ENCODE measurements around the gene C1orf105.

Gene C1orf105

DNA sequence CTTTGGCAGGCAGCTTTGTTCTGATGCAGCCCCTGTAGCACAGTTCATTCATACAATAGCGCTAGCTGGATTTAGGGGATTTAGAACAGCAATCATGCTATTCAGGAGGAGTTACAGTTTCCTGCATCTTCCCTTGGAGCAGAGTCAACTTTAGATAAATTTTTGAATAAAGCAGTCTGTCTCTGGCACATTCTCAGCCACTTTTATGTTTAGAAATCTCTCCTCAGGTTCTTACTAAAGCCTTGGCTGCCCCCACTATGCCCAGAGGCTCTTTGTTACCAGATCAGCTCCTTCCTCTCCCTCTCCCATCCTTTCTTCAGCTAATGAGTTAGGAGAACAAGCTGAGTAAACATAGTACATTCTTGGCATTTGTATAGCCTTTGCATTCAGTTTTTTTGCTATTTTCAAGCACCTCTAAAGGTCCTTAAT, 40.4 kb downstream of the C1orf105 start:
- ChIA-PET CTCF (interaction anchor here (0.6 to 1.4 kb wide), 4 partner anchors 11 to 85 kb away, joined by 3 to 8 read pairs (median 5); partner anchors contain the start of gene PIGC), POLR2A (interaction anchor here (0.6 kb wide), 1 partner anchor 940 kb away, joined by 3 read pairs; no protein-coding TSS in a partner anchor)

DNA sequence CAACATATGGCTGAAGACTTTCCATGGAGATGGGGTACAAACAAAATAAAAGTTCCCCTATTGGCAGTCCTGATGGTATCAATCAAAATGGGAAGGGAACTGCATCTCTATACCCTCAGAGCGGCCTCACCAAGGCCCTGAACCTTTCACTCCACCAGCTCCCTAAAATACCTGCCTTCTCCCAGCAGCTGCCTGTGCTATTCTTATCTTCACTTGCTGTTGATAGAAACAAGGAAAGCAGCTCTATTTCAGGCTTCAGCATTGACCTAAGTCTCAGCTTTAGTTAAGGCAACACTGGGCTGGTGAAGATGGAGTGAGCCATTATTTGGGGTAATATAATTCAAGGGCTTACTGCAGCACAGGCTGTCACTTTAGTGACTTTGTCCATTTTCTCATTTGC, 45.1 kb downstream of the C1orf105 start:
- POLR2A ChIA-PET = no interaction called here
- H3K4me1 ChIP-seq (ENCODE audit: control insufficient read depth, insufficient read depth, low read length) = no peaks in the 10 kb centered on the region
- no peaks in the 10 kb centered on the region for H3K36me3 ChIP-seq (ENCODE audit: control insufficient read depth in 2 of 2, insufficient read depth in 1 of 2, low read length in 2 of 2)
- no peak overlapping the region for H3K4me3 ChIP-seq (ENCODE audit: low read depth, low read length)
- H3K9me3 ChIP-seq (ENCODE audit: control insufficient read depth, insufficient read depth, low read depth, low read length) = no peaks in the 10 kb centered on the region
- CTCF ChIA-PET = interaction anchor here (1.4 to 1.8 kb wide), 2 partner anchors 15 to 17 kb away, joined by 3 to 8 read pairs; no protein-coding TSS in a partner anchor
- no peak overlapping the region for H3K27ac ChIP-seq (ENCODE audit: extremely low read depth, low read depth, low read length)
- TF ChIP-seq, protein P1, sequence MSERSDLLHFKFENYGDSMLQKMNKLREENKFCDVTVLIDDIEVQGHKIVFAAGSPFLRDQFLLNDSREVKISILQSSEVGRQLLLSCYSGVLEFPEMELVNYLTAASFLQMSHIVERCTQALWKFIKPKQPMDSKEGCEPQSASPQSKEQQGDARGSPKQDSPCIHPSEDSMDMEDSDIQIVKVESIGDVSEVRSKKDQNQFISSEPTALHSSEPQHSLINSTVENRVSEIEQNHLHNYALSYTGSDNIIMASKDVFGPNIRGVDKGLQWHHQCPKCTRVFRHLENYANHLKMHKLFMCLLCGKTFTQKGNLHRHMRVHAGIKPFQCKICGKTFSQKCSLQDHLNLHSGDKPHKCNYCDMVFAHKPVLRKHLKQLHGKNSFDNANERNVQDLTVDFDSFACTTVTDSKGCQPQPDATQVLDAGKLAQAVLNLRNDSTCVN (tag by site-specific recombination; optimal IDR thresholded peaks at IDR 0.05) = no peak
- no peak for TF ChIP-seq ZNF777 (tag by site-specific recombination; IDR thresholded peaks at IDR 0.05; ENCODE audit: borderline replicate concordance)
- no peak for TF ChIP-seq ZNF600 (tag by site-specific recombination; IDR thresholded peaks at IDR 0.05)
- TF ChIP-seq ZNF311 (tag by site-specific recombination; IDR thresholded peaks at IDR 0.05; ENCODE audit: borderline replicate concordance) = no peak
- TF ChIP-seq, protein P2, sequence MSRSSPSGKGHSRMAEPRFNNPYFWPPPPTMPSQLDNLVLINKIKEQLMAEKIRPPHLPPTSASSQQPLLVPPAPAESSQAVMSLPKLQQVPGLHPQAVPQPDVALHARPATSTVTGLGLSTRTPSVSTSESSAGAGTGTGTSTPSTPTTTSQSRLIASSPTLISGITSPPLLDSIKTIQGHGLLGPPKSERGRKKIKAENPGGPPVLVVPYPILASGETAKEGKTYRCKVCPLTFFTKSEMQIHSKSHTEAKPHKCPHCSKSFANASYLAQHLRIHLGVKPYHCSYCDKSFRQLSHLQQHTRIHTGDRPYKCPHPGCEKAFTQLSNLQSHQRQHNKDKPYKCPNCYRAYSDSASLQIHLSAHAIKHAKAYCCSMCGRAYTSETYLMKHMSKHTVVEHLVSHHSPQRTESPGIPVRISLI (tag by site-specific recombination; IDR thresholded peaks at IDR 0.05) = no peak
- TF ChIP-seq, protein P3, sequence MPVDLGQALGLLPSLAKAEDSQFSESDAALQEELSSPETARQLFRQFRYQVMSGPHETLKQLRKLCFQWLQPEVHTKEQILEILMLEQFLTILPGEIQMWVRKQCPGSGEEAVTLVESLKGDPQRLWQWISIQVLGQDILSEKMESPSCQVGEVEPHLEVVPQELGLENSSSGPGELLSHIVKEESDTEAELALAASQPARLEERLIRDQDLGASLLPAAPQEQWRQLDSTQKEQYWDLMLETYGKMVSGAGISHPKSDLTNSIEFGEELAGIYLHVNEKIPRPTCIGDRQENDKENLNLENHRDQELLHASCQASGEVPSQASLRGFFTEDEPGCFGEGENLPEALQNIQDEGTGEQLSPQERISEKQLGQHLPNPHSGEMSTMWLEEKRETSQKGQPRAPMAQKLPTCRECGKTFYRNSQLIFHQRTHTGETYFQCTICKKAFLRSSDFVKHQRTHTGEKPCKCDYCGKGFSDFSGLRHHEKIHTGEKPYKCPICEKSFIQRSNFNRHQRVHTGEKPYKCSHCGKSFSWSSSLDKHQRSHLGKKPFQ (tag by site-specific recombination; IDR thresholded peaks at IDR 0.05) = no peak
- TF ChIP-seq ZFHX2 (tag by site-specific recombination; conservative IDR thresholded peaks at IDR 0.05) = no peak
- TF ChIP-seq, protein P4, sequence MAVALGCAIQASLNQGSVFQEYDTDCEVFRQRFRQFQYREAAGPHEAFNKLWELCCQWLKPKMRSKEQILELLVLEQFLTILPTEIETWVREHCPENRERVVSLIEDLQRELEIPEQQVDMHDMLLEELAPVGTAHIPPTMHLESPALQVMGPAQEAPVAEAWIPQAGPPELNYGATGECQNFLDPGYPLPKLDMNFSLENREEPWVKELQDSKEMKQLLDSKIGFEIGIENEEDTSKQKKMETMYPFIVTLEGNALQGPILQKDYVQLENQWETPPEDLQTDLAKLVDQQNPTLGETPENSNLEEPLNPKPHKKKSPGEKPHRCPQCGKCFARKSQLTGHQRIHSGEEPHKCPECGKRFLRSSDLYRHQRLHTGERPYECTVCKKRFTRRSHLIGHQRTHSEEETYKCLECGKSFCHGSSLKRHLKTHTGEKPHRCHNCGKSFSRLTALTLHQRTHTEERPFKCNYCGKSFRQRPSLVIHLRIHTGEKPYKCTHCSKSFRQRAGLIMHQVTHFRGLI (tag by site-specific recombination; IDR thresholded peaks at IDR 0.05) = no peak
- TF ChIP-seq FEZF1 (tag by site-specific recombination; IDR thresholded peaks at IDR 0.05) = no peak
- no peak for TF ChIP-seq ZNF585B (tag by site-specific recombination; IDR thresholded peaks at IDR 0.05)
- no peak for TF ChIP-seq ZNF560 (tag by site-specific recombination; IDR thresholded peaks at IDR 0.05; ENCODE audit: borderline replicate concordance)
- TF ChIP-seq YY2 (tag by site-specific recombination; IDR thresholded peaks at IDR 0.05) = no peak
- no peak for TF ChIP-seq ZNF830 (tag by site-specific recombination; IDR thresholded peaks at IDR 0.05; ENCODE audit: low read depth)
- no peak for TF ChIP-seq TRIM28 (IDR thresholded peaks at IDR 0.05; ENCODE audit: borderline replicate concordance, low read length)

More for the DNA sequence above, 40.4 kb downstream of the C1orf105 start:
- Histone ChIP-seq H3K4me1 (ENCODE audit: control insufficient read depth, insufficient read depth, low read length) (no peaks in the 10 kb centered on the region), H3K9me3 (ENCODE audit: control insufficient read depth, insufficient read depth, low read depth, low read length) (no peaks in the 10 kb centered on the region), H3K36me3 (ENCODE audit: control insufficient read depth in 2 of 2, insufficient read depth in 1 of 2, low read length in 2 of 2) (no peaks in the 10 kb centered on the region), H3K4me3 (ENCODE audit: low read depth, low read length) (no peak overlapping the region), H3K27ac (ENCODE audit: extremely low read depth, low read depth, low read length) (no peak overlapping the region)
- TF ChIP-seq, protein P5, sequence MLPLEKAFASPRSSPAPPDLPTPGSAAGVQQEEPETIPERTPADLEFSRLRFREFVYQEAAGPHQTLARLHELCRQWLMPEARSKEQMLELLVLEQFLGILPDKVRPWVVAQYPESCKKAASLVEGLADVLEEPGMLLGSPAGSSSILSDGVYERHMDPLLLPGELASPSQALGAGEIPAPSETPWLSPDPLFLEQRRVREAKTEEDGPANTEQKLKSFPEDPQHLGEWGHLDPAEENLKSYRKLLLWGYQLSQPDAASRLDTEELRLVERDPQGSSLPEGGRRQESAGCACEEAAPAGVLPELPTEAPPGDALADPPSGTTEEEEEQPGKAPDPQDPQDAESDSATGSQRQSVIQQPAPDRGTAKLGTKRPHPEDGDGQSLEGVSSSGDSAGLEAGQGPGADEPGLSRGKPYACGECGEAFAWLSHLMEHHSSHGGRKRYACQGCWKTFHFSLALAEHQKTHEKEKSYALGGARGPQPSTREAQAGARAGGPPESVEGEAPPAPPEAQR (tag by site-specific recombination; IDR thresholded peaks at IDR 0.05) = no peak
- peak; percentile 33; the same call in 1 of the 2 replicates for TF ChIP-seq MZF1 (tag by site-specific recombination; IDR thresholded peaks at IDR 0.05; ENCODE audit: borderline replicate concordance)

All from HEK293 (cell line).